T-helper 2 cell treated with Interferon-gamma antibody and Interleukin-4, amounts not matched to agents 100 ng/mL and 5 ng/mL, for 36 hours (primary cell): Measurements from ENCODE around the gene AP2A1. TPM values are rescaled to one million over a fixed set of nuclear protein-coding genes. Genes with fewer than 3 reads are reported as not detected.

ENCODE experiments used
- intact Hi-C: fragments of 100-400 bp; cut with micrococcal nuclease; formaldehyde crosslinking; loops from one replicate; pipeline ENCODE4 v1.15.1; 2023
- total RNA-seq: library from RNA; stranded (reverse); gene quantifications from 2 replicates; pipeline ENCODE4 v1.2.3, GENCODE V29; 2022

AP2A1 gene
- total RNA-seq, 1 donor from 2014 or later = 70.9 TPM

- intact Hi-C loops = no loop called here
Observed at GRCh38 chr19:49792829-49793560, 26.2 kb downstream of the AP2A1 start.

GRCh38 chr19:49793561-49793840 lies 26.7 kb downstream of the AP2A1 start:
- intact Hi-C loops = no loop called here

- intact Hi-C loops = no loop called here
Observed at GRCh38 chr19:49795615-49796014, 28.8 kb downstream of the AP2A1 start.

- intact Hi-C loops = no loop called here
Observed at GRCh38 chr19:49798574-49798973, 31.8 kb downstream of the AP2A1 start.

GRCh38 chr19:49799271-49799797 lies 32.5 kb downstream of the AP2A1 start:
- intact Hi-C loops = no loop called here

- intact Hi-C loops = no loop called here
Observed at GRCh38 chr19:49799798-49800376, 33.1 kb downstream of the AP2A1 start.

- intact Hi-C loops = no loop called here
Observed at GRCh38 chr19:49800771-49801170, 34.0 kb downstream of the AP2A1 start.

- intact Hi-C loops = no loop called here
Observed at GRCh38 chr19:49801401-49801888, 34.6 kb downstream of the AP2A1 start.

- intact Hi-C loops = no loop called here
Observed at GRCh38 chr19:49801966-49802661, 35.3 kb downstream of the AP2A1 start.

- intact Hi-C loops = no loop called here
Observed at GRCh38 chr19:49802836-49803528, 36.2 kb downstream of the AP2A1 start.

GRCh38 chr19:49803529-49803856 lies 36.7 kb downstream of the AP2A1 start:
- intact Hi-C loops = no loop called here

- intact Hi-C loops = no loop called here
Observed at GRCh38 chr19:49805822-49806619, 39.2 kb downstream of the AP2A1 start.

GRCh38 chr19:49806620-49806959 lies 39.8 kb downstream of the AP2A1 start:
- intact Hi-C loops = no loop called here

- intact Hi-C loops = no loop called here
Observed at GRCh38 chr19:49807058-49807903, 40.5 kb downstream of the AP2A1 start.

GRCh38 chr19:49807904-49808675 lies 41.3 kb downstream of the AP2A1 start:
- intact Hi-C loops = loop anchor here (1.0 kb wide), 1 partner anchor 42 kb away; no protein-coding TSS in a partner anchor

- intact Hi-C loops = loop anchor here (1.0 kb wide), 1 partner anchor 42 kb away; no protein-coding TSS in a partner anchor
Observed at GRCh38 chr19:49808711-49809159, 41.9 kb downstream of the AP2A1 start.

GRCh38 chr19:49809160-49809940 lies 42.5 kb downstream of the AP2A1 start:
- intact Hi-C loops = no loop called here

- intact Hi-C loops = no loop called here
Observed at GRCh38 chr19:49809941-49810389, 43.2 kb downstream of the AP2A1 start.
